IMR-90 (cell line): ENCODE data around the gene TJP1.
A peak's percentile ranks its signal among the peaks of the same experiment; 100 is the strongest.

Experiments
- CEBPB ChIP-seq: IDR thresholded peaks from 2 replicates; pipeline ENCODE4 v1.6.1; 2012; ENCODE audit warnings: low read depth, low read length, improper control_type of control experiment
- CTCF ChIP-seq: conservative IDR thresholded peaks from 2 replicates; pipeline ENCODE4 v1.5.1; 2012; ENCODE audit warnings: mild to moderate bottlenecking, low read depth, low read length, improper control_type of control experiment
- MAFK ChIP-seq: IDR thresholded peaks from 2 replicates; pipeline ENCODE4 v1.6.1; 2012; ENCODE audit warnings: low read depth, low read length, improper control_type of control experiment
- MAZ ChIP-seq: IDR thresholded peaks from 2 replicates; pipeline ENCODE4 v1.6.1; 2012; ENCODE audit warnings: low read depth, mild to moderate bottlenecking, low read length, improper control_type of control experiment, moderate library complexity, borderline replicate concordance
- MXI1 ChIP-seq: IDR thresholded peaks from 2 replicates; pipeline ENCODE4 v1.6.1; 2012; ENCODE audit warnings: low read depth, mild to moderate bottlenecking, low read length, moderate library complexity, borderline replicate concordance
- NFE2L2 ChIP-seq: fragments of 150-350 bp; IDR thresholded peaks from 2 replicates; pipeline ENCODE4 v1.6.1; 2016; ENCODE audit warnings: low read depth, mild to moderate bottlenecking, low read length
- POLR2A ChIP-seq: IDR thresholded peaks from 2 replicates; pipeline ENCODE4 v1.6.1; 2012; ENCODE audit warnings: mild to moderate bottlenecking, low read depth, low read length
- RAD21 ChIP-seq: IDR thresholded peaks from 2 replicates; pipeline ENCODE4 v1.6.1; 2012; ENCODE audit warnings: low read length, improper control_type of control experiment
- RCOR1 ChIP-seq: IDR thresholded peaks from 2 replicates; pipeline ENCODE4 v1.6.1; 2012; ENCODE audit warnings: mild to moderate bottlenecking, low read length, improper control_type of control experiment; ENCODE audit not compliant: insufficient replicate concordance
- RFX5 ChIP-seq: IDR thresholded peaks from 2 replicates; pipeline ENCODE4 v1.8.0; 2012; ENCODE audit warnings: low read depth, mild to moderate bottlenecking, low read length, moderate library complexity
- USF2 ChIP-seq: fragments of 150-350 bp; IDR thresholded peaks from 2 replicates; pipeline ENCODE4 v1.6.1; 2017; ENCODE audit warnings: mild to moderate bottlenecking, antibody characterized with exemption, low read length, low read depth
- TF ChIP-seq, protein P1 (sequence below): fragments of 150-350 bp; IDR thresholded peaks from 2 replicates; pipeline ENCODE4 v1.6.1; 2016; ENCODE audit warnings: low read depth, mild to moderate bottlenecking, low read length, moderate library complexity, borderline replicate concordance

DNA sequence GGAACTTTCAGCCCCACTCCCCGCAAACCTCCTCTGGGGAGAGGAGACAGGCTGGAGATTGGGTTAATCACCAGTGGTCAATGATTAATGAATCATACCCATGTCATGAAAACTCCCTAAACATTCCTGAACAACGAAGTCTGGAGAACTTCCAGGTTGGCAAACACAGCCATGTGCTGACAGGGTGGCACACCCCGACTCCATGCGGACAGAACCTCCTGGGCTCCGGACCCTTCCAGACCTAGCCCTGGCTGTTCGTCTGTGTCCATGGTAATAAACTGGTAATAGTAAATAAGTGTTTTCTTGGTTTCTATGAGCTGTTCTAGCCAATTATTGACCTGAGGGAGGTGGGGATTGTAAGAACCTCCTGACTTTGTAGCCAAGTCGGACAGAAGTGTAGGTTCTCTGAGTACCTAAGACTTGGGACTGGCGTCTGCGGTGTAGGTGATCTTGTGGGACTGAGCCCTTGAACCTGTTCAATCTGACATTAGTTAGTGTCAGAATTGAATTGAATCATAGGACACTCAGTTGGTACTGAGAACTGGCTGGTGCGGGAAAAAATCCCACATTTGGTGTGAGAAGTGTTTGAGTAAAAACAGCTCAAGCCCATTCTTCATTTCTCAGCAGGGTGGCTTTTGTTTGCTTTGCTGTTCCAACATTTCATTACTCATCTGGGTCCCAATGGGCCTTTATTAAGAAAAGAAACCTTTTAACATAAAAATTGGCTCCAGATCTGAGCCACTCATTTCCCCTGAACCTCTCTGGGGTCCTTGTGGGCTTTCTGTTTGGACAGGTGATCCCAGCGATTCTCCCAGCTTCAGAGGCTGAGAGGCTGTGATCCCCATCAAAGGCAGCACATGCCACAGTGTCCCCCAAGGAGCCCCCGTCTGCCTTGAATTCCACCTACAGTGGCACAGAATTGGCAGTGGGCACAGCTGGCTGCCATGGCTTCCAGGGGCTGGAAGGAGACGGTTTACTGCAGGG, 151.0 kb downstream of the TJP1 start:
- TF ChIP-seq RAD21: no peak
- no peak for TF ChIP-seq CTCF
- TF ChIP-seq POLR2A: no peak
- TF ChIP-seq RFX5: no peak
- TF ChIP-seq, protein P1, sequence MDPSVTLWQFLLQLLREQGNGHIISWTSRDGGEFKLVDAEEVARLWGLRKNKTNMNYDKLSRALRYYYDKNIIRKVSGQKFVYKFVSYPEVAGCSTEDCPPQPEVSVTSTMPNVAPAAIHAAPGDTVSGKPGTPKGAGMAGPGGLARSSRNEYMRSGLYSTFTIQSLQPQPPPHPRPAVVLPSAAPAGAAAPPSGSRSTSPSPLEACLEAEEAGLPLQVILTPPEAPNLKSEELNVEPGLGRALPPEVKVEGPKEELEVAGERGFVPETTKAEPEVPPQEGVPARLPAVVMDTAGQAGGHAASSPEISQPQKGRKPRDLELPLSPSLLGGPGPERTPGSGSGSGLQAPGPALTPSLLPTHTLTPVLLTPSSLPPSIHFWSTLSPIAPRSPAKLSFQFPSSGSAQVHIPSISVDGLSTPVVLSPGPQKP: no peak
- no peak for TF ChIP-seq CEBPB
- 0 out of 2 replicates have a peak, but pooled peaks have one; percentile 24 for TF ChIP-seq MXI1
- no peak for TF ChIP-seq MAFK
- TF ChIP-seq RCOR1: no peak
- no peak for TF ChIP-seq MAZ
- TF ChIP-seq USF2: no peak
- TF ChIP-seq NFE2L2: no peak
